ENCODE measurements around the gene ZNF79.

Gene ZNF79

GRCh38 chr9:127426756-127427155, 2.6 kb downstream of the ZNF79 start:
- no peak for DNase-seq (ENCODE audit: low read depth)

GRCh38 chr9:127428348-127428747, 4.2 kb downstream of the ZNF79 start:
- DNase-seq (ENCODE audit: low read depth): no peak

GRCh38 chr9:127430415-127430814, 6.2 kb downstream of the ZNF79 start:
- no peak for DNase-seq (ENCODE audit: low read depth)

DNA sequence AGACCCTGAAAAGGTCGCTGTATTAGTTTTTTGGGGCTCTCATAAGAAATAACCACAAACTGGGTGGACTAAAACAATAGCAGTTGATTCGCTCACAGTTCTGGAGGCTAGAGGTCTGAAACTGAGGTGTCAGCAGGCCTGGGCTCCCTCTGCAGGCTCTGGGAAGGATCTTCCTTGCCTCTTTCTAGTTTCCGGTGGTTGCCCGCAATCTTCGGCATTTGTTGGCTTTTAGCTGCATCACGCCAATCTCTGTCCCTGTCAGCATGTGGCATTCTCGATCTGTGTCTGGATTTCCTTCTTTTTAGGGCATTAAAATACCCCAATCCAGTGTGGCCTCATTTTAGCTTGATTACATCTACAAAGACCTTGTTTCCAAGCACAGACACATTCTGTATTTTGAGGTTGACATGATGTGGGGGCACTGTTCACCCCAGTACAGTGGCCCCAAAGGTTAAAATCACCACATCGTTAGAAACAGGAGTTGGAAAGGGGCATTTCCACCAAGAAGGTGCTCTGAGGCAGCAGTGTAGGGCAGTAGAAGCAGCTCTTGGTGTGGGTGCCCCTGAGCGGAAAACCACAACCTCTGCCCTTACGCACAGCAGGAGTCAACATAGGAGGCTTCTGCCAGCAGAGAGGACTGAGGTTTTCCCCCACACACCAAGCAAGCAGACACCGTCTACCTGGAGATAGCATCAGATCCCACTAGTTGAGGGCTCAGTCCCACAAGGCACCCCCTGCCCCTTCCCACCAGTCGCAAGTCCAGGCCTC, 13.5 kb downstream of the ZNF79 start:
- DNase-seq (ENCODE audit: low read depth): no peak

GRCh38 chr9:127438394-127438793, 14.2 kb downstream of the ZNF79 start:
- no peak for DNase-seq (ENCODE audit: low read depth)

DNA sequence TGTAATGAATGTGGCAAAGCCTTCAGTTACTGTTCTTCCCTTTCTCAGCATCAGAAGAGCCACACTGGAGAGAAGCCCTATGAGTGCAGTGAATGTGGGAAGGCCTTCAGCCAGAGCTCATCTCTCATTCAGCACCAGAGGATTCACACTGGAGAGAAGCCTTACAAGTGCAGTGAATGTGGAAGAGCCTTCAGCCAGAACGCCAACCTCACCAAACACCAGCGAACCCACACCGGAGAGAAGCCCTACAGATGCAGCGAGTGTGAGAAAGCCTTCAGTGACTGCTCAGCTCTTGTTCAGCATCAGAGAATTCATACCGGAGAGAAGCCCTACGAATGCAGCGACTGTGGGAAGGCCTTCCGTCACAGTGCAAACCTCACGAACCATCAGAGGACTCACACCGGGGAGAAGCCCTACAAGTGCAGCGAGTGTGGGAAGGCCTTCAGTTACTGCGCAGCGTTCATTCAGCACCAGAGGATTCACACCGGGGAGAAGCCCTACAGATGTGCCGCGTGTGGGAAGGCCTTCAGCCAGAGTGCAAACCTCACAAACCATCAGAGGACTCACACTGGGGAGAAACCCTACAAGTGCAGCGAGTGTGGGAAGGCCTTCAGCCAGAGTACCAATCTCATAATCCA, 20.2 kb downstream of the ZNF79 start:
- no peak for DNase-seq (ENCODE audit: low read depth)

DNA sequence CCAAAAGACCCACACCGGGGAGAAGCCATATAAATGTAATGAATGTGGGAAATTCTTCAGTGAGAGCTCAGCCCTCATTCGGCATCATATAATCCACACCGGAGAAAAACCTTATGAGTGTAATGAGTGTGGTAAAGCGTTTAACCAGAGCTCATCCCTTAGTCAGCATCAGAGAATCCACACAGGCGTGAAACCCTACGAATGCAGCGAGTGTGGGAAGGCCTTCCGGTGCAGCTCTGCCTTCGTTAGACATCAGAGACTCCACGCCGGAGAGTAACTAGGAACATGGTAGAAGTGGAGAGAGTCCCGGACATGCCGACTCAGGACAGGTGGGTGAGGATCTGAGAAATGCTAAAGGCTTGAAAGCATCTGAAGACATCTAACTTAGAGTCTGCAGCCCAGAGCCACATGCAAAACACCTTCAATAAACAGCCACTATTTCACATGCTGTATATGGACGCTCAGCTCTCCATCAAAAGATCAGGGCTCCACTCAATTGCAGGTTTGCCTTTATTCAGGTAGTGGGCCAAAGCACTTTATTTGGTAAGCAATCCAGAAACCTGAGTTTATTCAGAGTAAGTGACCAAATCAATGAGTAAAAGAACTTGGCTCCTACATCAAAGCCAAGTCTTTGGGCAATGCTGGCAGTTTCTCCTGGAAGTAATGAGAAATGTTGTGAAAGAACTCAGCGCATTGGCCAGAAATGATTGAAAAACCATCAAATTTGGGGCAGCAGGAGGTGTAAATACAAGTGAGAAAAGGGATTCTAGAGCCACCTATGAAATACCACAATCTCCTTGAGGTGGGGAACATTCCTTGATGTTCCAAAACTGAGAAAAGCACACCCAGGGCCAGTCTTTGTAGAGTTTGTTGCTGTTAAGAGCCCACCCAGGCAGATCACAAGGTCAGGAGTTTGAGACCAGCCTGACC, 21.0 kb downstream of the ZNF79 start:
- no peak for DNase-seq (ENCODE audit: low read depth)

- no peak for DNase-seq (ENCODE audit: low read depth)
Measured at GRCh38 chr9:127445851-127446712, 21.9 kb downstream of the ZNF79 start.

- DNase-seq (ENCODE audit: low read depth): no peak
Measured at GRCh38 chr9:127446713-127447415, 22.7 kb downstream of the ZNF79 start.

- no peak for DNase-seq (ENCODE audit: low read depth)
Measured at GRCh38 chr9:127447416-127448111, 23.4 kb downstream of the ZNF79 start.

DNA sequence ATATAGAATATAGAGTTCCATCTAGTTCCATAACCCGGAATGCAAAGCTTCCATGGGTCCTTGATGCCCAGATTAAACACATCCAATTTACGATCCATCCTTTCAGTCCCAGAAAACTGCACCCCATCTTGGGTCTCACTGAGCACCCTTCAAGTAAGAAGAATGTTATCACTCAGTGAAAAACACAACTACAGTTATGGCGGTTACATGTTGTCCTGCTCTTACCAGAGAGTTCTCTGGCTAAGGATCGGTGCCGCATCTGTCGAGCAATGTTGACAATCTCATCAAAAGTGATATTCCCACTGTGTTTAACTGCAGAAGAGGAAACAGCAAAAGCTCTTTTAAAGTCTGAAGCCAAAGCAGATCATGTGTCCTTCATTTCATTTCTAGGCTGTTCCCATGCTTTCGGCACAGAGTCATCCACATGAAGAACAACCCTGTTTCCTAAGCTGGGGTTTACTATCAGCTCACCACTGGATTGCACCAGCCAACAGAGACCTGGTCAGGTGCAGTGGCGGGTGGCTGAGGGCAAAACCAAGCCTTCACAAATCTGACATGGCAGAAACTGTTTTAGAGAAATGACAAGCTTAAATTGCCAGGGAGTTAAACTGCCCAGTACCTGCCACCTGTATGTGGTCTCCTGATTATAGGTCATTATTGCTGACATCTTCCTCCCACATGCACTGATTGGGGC, 24.1 kb downstream of the ZNF79 start:
- no peak for DNase-seq (ENCODE audit: low read depth)

GRCh38 chr9:127449332-127449966, 25.3 kb downstream of the ZNF79 start:
- DNase-seq (ENCODE audit: low read depth): no peak

DNA sequence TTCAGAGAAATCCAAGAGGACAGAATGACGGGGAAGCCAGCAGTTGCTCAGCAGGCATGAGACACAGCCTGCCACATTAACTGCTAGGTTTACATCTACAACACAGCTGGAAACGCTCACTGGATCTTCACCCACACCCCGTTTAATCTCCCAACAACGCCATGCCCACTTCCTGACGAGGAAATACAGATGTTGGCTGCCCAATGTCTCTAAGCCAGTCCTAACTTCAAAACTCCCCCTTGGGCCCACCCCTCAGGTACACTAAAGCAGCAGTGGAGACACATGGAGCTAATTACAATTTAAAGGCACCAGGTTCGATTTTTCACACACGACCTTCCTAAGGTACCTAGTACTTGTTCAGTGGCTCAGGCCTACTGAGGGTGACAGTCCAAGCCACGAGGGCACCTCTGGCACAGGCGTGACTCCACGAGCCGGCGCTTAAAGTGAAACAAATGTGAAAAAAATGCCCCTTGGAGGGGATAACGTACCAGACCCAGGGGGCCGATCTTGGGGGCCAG, 26.1 kb downstream of the ZNF79 start:
- no peak for DNase-seq (ENCODE audit: low read depth)

- peak; percentile 94 for DNase-seq (ENCODE audit: low read depth)
Measured at GRCh38 chr9:127450830-127451607, 26.8 kb downstream of the ZNF79 start, which contains the start of the genes LRSAM1 and RPL12. LRSAM1 (plus strand) TSS chr9:127451510; CDS start chr9:127454528, 3,018 bp downstream. RPL12 (minus strand) TSS chr9:127451406; CDS start chr9:127451317, 89 bp downstream.

- no peak for DNase-seq (ENCODE audit: low read depth)
Measured at GRCh38 chr9:127451608-127451857, 27.4 kb downstream of the ZNF79 start.

GRCh38 chr9:127451858-127452656, 27.9 kb downstream of the ZNF79 start:
- DNase-seq (ENCODE audit: low read depth): no peak

GRCh38 chr9:127452691-127453090, 28.5 kb downstream of the ZNF79 start:
- no peak for DNase-seq (ENCODE audit: low read depth)

Measured in stimulated activated CD8-positive, alpha-beta memory T cell treated with anti-CD3 and anti-CD28 coated beads, Interleukin-4, amount 100 ng/mL, for 24 hours (primary cell).